ENCODE results near the gene RHOB. TPM values are rescaled to one million over a fixed set of nuclear protein-coding genes. Genes with fewer than 3 reads are reported as not detected.

The RHOB gene
- total and polyA plus RNA-seq, 2 of the 13 experiments (the other 11 are each of a cell fraction or from before 2014, with no cell fraction given) = 192 to 268 TPM

DNA sequence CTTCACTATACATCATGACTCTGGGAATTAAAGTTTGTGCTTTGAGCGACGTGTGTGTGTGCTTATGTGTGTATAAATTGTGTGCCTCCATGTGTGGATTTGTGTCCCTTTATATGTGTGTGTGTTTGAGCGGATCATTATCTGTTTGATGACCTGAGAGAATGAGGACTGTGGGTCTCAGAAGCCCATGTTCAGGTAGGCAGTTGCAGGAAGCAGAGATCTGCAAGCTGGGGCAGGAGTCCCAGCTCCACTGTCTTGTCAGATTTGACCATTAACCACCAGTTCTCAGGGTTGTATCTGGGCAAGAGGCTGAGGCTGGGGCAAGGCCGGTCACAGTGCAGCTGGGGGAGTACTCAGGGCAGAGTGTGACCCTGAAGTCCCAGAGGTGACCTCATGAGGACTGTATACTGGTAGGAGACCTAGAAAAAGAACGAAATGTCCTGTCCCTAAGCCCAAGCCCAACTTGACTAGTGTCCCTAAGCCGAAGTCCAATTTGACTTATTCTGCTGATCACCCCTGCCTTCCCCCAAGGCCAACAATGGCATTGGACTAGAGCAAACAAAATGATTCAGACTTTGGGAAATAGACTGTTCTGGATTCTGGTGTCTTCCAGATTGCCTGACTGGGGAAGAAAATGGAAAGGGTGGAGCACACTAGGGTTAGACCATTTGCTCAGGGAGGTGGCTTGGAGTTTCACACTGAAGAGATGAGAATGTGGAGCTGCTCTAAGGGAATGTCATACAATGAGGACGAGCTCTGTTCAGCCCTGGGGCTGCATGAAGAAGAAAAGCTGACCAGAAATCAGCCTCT, 28.1 kb downstream of the RHOB start (continued):
- TF ChIP-seq XRCC5 (optimal IDR thresholded peaks at IDR 0.05; ENCODE audit: low read length) = peak; percentile 17
- TF ChIP-seq, protein P1, sequence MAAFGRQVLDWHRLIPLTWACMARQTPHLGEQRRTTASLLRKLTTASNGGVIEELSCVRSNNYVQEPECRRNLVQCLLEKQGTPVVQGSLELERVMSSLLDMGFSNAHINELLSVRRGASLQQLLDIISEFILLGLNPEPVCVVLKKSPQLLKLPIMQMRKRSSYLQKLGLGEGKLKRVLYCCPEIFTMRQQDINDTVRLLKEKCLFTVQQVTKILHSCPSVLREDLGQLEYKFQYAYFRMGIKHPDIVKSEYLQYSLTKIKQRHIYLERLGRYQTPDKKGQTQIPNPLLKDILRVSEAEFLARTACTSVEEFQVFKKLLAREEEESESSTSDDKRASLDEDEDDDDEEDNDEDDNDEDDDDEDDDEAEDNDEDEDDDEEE (CRISPR knock-in tag; IDR thresholded peaks at IDR 0.05) = peak; percentile 67; the same call in 1 of the 2 replicates
- TF ChIP-seq, protein P2, sequence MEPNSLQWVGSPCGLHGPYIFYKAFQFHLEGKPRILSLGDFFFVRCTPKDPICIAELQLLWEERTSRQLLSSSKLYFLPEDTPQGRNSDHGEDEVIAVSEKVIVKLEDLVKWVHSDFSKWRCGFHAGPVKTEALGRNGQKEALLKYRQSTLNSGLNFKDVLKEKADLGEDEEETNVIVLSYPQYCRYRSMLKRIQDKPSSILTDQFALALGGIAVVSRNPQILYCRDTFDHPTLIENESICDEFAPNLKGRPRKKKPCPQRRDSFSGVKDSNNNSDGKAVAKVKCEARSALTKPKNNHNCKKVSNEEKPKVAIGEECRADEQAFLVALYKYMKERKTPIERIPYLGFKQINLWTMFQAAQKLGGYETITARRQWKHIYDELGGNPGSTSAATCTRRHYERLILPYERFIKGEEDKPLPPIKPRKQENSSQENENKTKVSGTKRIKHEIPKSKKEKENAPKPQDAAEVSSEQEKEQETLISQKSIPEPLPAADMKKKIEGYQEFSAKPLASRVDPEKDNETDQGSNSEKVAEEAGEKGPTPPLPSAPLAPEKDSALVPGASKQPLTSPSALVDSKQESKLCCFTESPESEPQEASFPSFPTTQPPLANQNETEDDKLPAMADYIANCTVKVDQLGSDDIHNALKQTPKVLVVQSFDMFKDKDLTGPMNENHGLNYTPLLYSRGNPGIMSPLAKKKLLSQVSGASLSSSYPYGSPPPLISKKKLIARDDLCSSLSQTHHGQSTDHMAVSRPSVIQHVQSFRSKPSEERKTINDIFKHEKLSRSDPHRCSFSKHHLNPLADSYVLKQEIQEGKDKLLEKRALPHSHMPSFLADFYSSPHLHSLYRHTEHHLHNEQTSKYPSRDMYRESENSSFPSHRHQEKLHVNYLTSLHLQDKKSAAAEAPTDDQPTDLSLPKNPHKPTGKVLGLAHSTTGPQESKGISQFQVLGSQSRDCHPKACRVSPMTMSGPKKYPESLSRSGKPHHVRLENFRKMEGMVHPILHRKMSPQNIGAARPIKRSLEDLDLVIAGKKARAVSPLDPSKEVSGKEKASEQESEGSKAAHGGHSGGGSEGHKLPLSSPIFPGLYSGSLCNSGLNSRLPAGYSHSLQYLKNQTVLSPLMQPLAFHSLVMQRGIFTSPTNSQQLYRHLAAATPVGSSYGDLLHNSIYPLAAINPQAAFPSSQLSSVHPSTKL (CRISPR knock-in tag; IDR thresholded peaks at IDR 0.05) = peak; percentile 69
- TF ChIP-seq, protein P3, sequence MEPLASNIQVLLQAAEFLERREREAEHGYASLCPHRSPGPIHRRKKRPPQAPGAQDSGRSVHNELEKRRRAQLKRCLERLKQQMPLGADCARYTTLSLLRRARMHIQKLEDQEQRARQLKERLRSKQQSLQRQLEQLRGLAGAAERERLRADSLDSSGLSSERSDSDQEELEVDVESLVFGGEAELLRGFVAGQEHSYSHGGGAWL (CRISPR knock-in tag; IDR thresholded peaks at IDR 0.05) = no peak
- peak; percentile 80 for TF ChIP-seq HNF4A (CRISPR knock-in tag; IDR thresholded peaks at IDR 0.05)
- TF ChIP-seq MIER2 (CRISPR knock-in tag; IDR thresholded peaks at IDR 0.05) = 0 out of 2 replicates have a peak, but pooled peaks have one; percentile 42
- TF ChIP-seq SOX13 (IDR thresholded peaks at IDR 0.05) = peak; percentile 23; the same call in 1 of the 2 replicates
- TF ChIP-seq SOX13 (CRISPR knock-in tag; conservative IDR thresholded peaks at IDR 0.05 in 1 of 2, IDR thresholded peaks at IDR 0.05 in 1 of 2) = peak in 1 of 2 experiments; percentile 56; a peak in 1 of 4 replicates
- TF ChIP-seq, protein P4, sequence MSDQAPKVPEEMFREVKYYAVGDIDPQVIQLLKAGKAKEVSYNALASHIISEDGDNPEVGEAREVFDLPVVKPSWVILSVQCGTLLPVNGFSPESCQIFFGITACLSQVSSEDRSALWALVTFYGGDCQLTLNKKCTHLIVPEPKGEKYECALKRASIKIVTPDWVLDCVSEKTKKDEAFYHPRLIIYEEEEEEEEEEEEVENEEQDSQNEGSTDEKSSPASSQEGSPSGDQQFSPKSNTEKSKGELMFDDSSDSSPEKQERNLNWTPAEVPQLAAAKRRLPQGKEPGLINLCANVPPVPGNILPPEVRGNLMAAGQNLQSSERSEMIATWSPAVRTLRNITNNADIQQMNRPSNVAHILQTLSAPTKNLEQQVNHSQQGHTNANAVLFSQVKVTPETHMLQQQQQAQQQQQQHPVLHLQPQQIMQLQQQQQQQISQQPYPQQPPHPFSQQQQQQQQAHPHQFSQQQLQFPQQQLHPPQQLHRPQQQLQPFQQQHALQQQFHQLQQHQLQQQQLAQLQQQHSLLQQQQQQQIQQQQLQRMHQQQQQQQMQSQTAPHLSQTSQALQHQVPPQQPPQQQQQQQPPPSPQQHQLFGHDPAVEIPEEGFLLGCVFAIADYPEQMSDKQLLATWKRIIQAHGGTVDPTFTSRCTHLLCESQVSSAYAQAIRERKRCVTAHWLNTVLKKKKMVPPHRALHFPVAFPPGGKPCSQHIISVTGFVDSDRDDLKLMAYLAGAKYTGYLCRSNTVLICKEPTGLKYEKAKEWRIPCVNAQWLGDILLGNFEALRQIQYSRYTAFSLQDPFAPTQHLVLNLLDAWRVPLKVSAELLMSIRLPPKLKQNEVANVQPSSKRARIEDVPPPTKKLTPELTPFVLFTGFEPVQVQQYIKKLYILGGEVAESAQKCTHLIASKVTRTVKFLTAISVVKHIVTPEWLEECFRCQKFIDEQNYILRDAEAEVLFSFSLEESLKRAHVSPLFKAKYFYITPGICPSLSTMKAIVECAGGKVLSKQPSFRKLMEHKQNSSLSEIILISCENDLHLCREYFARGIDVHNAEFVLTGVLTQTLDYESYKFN (CRISPR knock-in tag; conservative IDR thresholded peaks at IDR 0.05) = peak; percentile 64
- peak; percentile 73; the same call in 1 of the 2 replicates for TF ChIP-seq SOX5 (CRISPR knock-in tag; IDR thresholded peaks at IDR 0.05; ENCODE audit: borderline replicate concordance)
- 0 out of 2 replicates have a peak, but pooled peaks have one; percentile 58 for TF ChIP-seq JUND (CRISPR knock-in tag; IDR thresholded peaks at IDR 0.05)
- TF ChIP-seq, protein P5, sequence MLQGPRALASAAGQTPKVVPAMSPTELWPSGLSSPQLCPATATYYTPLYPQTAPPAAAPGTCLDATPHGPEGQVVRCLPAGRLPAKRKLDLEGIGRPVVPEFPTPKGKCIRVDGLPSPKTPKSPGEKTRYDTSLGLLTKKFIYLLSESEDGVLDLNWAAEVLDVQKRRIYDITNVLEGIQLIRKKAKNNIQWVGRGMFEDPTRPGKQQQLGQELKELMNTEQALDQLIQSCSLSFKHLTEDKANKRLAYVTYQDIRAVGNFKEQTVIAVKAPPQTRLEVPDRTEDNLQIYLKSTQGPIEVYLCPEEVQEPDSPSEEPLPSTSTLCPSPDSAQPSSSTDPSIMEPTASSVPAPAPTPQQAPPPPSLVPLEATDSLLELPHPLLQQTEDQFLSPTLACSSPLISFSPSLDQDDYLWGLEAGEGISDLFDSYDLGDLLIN (CRISPR knock-in tag; IDR thresholded peaks at IDR 0.05; ENCODE audit: borderline replicate concordance) = no peak
- no peak for TF ChIP-seq STAG1 (CRISPR knock-in tag; IDR thresholded peaks at IDR 0.05)
